ENCODE data around the gene ACE.

- no peak for TF ChIP-seq CTCF (IDR thresholded peaks at IDR 0.05)
- TF ChIP-seq POLR2A (IDR thresholded peaks at IDR 0.05): no peak
Observed at GRCh38 chr17:63483655-63484575, 7.1 kb downstream of the ACE start.
